HG03066 (cell line): Measurements from ENCODE around the gene TACC3.

ENCODE experiments used
- ATAC-seq: cut with Tn5 transposase; IDR thresholded peaks from one replicate; pipeline ENCODE4 v1.9.1; 2021; ENCODE audit warnings: low read depth; ENCODE audit not compliant: unreplicated experiment

The TACC3 gene

DNA sequence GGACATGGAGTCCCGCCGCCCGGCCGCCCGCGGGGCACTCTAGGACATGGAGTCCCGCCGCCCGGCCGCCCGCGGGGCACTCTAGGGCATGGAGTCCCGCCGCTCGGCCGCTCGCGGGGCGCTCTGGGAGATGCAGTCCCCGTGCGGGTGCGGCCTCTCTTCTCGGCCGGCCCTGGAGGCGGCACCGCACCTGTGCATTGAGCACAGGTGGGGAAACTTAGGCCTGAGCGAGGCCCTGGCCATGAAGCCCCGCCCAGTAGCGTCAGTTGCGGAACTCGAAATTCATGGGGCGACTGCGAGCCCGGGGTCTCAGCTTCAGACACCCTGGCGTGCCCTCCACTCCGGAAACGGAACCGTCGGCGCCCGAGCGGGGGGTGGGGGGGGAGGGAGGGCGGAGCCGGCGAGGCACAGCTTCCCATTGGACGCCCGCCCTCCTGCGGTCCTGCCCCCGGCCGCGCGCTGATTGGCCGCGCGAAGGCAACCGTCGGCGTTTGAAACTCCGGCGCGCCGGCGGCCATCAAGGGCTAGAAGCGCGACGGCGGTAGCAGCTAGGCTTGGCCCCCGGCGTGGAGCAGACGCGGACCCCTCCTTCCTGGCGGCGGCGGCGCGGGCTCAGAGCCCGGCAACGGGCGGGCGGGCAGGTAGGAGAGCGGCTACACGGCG, at the start of gene TACC3, which contains the start of gene TMEM129:
TACC3 (plus strand) TSS at position 519 of the 663 bp plus-strand sequence. CDS start 1,901 bp downstream, outside the sequence.
TMEM129 (minus strand) TSS at position 321 of the 663 bp plus-strand sequence. CDS start 486 bp downstream, outside the sequence.
- ATAC-seq = peak; percentile 74

DNA sequence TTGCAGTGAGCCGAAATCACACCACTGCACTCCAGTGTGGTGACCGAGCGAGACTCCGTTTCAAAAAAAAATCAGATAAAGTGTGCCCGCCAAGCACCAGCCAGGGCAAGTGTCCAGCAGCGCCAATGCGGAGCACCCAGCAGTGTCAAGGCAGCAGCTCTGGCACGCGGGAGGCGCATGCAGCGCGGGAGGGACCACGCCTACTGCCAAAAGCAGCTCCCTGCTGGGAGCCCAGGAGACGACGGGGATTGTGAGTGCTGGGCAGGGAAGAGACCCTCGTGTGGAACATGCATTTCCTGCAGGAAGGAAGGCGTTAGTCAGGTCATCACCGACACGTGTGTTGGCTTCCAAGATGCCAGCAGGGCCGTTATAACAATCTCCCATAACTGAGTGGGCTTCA, 47.6 kb upstream of the TACC3 start:
- no peak for ATAC-seq

GRCh38 chr4:1674682-1675081, 46.6 kb upstream of the TACC3 start:
- no peak for ATAC-seq

DNA sequence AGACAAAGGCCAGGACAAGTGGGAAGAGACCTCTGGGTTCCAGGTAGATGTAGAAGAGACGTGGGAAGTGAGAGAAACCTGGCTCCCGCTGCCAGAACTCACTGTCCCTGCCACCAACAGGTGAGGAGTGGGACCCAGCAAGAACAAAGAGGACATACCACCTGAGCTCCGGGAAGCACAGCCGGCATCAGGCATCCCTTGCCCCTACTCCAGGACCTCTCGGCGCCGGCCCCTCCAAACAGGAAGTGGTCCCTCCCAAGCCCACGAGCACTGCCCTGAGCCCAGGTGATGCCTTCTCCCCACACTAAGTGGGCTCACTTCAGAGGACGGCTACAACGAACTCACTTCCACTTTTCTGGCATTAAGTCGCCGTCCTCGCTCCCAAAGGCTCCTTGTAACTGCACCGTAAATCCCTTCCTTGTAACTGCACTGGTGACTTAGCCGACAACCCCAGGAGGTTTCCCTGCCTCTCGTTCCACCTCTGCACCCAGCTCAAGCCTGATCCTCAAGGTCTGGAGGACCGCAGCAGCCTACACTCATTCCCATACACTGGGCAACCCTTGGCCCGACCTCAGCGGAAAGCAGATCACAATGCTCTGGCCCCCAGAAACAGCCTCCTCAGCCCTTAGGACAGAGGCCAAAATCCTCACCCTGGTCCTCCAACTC, 46.1 kb upstream of the TACC3 start:
- no peak for ATAC-seq

GRCh38 chr4:1675802-1676137, 45.6 kb upstream of the TACC3 start:
- no peak for ATAC-seq

GRCh38 chr4:1676605-1677525, 44.5 kb upstream of the TACC3 start:
- no peak for ATAC-seq

DNA sequence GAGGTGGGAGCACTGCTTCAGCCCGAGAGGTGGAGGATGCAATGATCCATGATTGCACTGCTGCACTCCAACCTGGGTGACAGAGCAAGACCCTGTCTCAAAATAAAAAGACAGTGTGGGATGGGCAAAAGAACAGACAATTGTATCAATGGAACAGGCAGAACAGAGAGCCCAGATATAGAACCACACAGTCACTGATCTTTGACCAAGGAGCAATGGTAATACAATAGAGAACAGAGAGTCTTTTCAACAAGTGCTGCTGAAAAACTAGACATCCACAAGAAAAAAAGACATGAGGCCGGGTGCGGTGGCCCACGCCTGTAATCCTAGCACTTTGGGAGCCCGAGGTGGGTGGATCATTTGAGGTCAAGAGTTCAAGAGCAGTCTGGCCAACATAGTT, 43.1 kb upstream of the TACC3 start:
- no peak for ATAC-seq

DNA sequence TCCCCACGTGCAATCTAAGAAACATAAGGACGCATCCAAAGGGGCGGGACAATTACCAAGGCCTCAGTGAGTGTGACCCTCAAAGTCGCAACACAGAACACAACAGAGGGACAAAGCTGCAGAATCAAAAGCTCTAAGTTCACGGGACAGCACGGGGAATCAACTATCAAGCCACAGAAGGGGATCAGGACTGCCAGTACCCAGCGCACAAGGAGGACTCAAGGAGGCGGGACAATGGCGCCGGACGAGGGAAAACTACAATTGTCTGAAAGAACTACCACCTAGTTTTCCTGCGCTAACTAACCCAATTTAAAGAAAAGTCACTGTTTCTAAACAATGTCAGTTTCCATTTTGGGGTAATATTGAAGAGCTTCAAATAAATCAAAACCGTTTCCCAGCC, 38.5 kb upstream of the TACC3 start:
- ATAC-seq = no peak

DNA sequence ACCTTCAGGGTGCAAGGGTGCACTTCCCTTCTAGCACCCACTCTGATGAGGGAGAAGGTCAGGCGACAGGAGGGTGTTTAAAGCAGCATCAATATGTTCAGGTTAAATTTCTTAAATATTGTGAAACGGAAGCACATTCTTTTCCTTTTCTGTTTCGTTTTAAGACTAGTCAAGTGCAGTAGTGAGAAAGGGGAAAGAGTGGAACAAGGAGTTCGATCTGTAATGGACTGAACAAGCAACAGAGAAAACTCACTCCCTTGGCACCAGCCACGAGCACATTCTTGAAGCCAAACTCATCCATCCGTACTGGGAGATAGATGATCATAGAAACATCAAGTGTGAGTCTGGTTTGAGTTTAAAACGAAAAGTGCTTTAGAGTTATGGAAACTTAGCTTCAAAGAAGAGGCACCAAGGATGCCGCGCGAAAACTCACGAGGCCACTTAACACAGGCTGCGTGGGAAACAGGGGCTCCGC, 38.0 kb upstream of the TACC3 start:
- ATAC-seq = no peak

DNA sequence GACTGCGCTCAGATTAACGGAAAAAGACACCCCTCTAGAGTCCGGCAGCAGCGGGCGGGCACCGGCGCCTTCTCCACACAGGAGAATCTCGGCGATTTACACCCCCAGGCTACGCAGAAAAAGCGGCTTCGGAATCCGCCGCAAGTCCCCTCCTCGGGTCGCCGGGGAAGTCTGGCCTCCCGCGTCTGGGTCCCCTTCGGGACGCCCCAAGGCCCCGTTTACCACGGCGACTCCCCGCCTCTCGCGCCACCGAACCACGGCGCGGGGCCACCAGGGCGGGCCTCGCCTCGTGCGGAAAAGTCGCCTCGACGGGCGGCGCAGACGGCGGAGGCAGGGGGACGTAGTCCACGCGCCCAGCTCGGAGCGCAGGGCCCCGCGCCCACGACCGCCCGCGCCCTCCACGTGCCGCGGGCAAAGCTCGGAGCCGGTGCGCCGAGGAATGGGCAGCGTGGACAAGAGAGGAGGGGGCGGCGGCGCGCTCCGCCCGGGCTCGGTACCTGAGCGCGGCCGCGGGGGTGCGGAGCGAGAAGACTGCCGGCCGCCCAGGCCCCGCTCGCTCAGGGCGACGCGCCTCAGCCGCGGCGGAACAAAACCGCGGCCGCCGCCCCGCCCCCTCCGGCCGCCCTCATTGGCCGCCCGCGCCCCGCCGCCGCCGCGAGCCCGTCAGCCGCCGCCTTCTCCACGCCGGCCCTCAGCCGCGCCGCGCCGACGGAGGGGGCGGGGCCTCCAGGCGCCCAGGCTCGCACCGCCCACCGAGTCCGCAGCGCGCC, 37.4 kb upstream of the TACC3 start, which contains the start of gene FAM53A:
FAM53A (minus strand) TSS at position 578 of the 770 bp plus-strand sequence. CDS start 15,572 bp downstream, outside the sequence.
- peak; percentile 76 for ATAC-seq

DNA sequence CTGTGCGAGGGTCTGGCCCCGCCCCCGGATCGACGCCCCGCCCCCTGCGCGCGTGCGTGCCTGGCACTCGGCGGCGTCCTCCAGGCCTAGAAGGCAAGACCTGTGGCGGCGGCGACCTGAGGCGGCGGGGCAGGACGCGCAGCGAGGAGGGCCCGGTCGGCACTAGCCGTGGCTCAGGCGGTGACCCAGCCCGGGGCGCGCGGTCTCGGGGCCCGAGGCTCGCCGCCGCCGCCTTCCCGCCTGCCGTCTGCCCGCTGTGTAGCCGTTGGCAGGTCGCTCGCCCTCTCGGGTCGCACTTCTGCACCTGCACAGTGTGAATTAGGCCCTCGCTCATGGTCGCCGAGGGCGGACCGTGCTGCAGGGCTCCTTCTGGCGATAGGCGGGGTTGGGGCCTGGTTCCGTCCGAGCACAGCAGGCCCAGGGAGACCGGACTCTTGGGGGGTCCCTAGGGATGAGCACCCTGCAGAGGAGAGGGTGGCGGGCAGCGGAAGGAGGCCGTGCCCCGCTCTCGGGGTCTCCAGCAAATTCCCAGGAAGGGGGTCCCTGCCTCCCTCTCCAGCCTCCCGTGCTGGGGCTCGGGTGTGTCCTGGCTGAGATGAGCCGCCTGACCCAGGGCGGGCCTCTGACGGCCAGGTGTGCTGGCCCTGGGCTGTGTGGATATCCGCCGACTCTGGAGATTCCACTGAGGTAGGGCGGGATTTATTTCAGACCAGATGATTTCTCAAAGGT, 36.7 kb upstream of the TACC3 start:
- peak; percentile 6 for ATAC-seq

DNA sequence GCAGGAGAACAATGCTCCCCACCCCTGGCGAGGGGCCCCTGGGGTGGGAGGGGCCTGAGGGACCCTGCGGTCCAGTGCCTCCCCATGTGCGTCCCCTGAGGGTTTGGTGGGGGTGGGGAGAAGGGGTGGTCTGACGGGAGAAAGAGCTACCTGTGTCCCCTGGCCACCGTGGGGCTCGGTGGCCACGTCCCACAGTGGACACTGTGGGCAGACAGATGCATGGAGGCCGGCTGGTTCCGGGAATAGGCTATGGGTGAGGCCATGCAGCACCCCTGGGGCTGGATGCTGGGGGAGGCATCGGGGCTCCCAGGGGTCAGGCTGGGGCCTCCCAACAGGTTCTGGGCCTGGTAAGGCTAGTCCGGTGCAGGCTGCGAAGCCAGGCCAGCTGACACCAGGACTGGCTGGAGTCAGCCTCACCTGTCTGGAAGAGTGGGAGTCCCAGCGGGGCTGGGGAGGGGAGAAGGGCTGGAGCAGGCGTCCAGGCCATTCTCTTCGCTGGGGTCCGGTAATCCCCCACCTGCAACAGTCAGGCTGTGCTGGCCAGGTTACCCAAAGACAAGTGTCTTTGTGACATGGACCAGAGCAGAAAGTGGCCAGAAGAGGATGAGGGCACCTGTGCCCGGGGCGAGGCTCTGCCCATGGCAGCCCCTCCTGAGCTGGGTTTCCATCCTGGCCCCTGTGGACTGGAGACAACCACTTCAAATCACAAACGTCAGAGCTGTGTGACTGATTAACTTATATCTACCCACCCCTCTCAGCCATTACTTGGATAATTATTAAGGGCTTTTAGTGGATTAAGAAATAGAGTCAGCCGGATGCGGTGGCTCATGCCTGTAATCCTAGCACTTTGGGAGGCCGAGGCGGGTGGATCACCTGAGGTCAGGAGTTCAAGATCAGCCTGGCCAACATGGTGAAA, 35.8 kb upstream of the TACC3 start:
- no peak for ATAC-seq

GRCh38 chr4:1686440-1687036, 34.8 kb upstream of the TACC3 start:
- ATAC-seq = no peak

- ATAC-seq = no peak
Observed at GRCh38 chr4:1690698-1691097, 30.6 kb upstream of the TACC3 start.

GRCh38 chr4:1691737-1692373, 29.5 kb upstream of the TACC3 start:
- no peak for ATAC-seq

- peak; percentile 75 for ATAC-seq
Observed at GRCh38 chr4:1693131-1693896, 28.0 kb upstream of the TACC3 start.

DNA sequence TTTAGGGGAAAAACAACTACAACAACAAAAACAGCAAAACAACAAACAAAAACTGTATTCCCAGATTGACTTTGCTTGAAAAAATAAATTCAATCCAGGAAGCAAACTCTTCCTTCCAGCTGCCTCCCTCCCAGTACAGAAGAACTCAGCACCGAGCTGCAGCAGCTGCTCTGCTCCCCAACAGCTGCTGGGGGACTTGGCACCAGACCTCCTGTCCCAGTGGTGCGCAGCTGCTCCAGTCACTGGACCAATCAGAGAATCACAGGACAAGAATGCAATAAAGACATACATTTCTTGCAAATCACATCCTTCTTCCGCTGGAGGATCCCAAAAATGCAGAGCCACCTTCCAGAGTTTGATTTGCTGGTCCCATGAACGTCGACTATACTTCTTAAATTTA, 25.4 kb upstream of the TACC3 start:
- no peak for ATAC-seq
